Hippocampal formation (tissue), 2 donors: ENCODE measurements around the gene MCF2L.
A peak's percentile ranks its signal among the peaks of the same experiment; 100 is the strongest.
"Not testable (repeated sequence)": the region's sequence is repeated elsewhere in the genome, so short reads cannot be mapped to it uniquely, and the experiment has no call there.

Source experiments
- DNase-seq, 2 donors: peaks; one replicate each; lab custom pipeline; 2025; lab: John Stamatoyannopoulos, UW

The MCF2L gene

GRCh38 chr13:113015826-113016525 lies 47.0 kb downstream of the MCF2L start:
- no peak for DNase-seq

GRCh38 chr13:113016526-113017295 lies 47.7 kb downstream of the MCF2L start:
- no peak for DNase-seq

GRCh38 chr13:113017506-113018215 lies 48.6 kb downstream of the MCF2L start:
- no peak for DNase-seq

GRCh38 chr13:113018676-113019465 lies 49.9 kb downstream of the MCF2L start:
- DNase-seq: no peak

- DNase-seq: no peak
Measured at GRCh38 chr13:113020323-113021080, 51.5 kb downstream of the MCF2L start.

- DNase-seq: no peak
Measured at GRCh38 chr13:113021391-113021790, 52.4 kb downstream of the MCF2L start.

GRCh38 chr13:113021811-113022210 lies 52.8 kb downstream of the MCF2L start:
- DNase-seq: no peak

- no peak for DNase-seq
Measured at GRCh38 chr13:113022391-113022744, 53.4 kb downstream of the MCF2L start.

- no peak for DNase-seq
Measured at GRCh38 chr13:113022745-113023574, 53.9 kb downstream of the MCF2L start.

- no peak for DNase-seq
Measured at GRCh38 chr13:113023694-113024430, 54.8 kb downstream of the MCF2L start.

- DNase-seq: no peak
Measured at GRCh38 chr13:113024466-113024865, 55.5 kb downstream of the MCF2L start.

- DNase-seq: no peak
Measured at GRCh38 chr13:113026391-113026910, 57.4 kb downstream of the MCF2L start.

- DNase-seq: no peak
Measured at GRCh38 chr13:113027095-113027494, 58.1 kb downstream of the MCF2L start.

GRCh38 chr13:113027566-113027965 lies 58.6 kb downstream of the MCF2L start:
- DNase-seq: no peak

GRCh38 chr13:113028336-113029060 lies 59.5 kb downstream of the MCF2L start:
- DNase-seq: no peak

- DNase-seq: no peak
Measured at GRCh38 chr13:113029061-113029445, 60.0 kb downstream of the MCF2L start.

- peak in 1 of 2 donors; percentile 34 for DNase-seq
Measured at GRCh38 chr13:113029487-113030258, 60.7 kb downstream of the MCF2L start.

- not testable (repeated sequence) for DNase-seq
Measured at GRCh38 chr13:113030259-113030640, 61.2 kb downstream of the MCF2L start.
